Endothelial cell (in vitro differentiated cells): ENCODE data around the gene MESP2. TPM values are rescaled to one million over a fixed set of nuclear protein-coding genes. Genes with fewer than 3 reads are reported as not detected.

ENCODE experiments used
- DNase-seq: peaks from one replicate; pipeline ENCODE4 v3.0.0; 2021; ENCODE audit warnings: low spot score
- H3K27ac Mint-ChIP-seq: one replicate; pipeline ENCODE4 v1.8.0; 2021; ENCODE audit warnings: mixed read lengths, inconsistent platforms; ENCODE audit not compliant: unreplicated experiment
- H3K27me3 Mint-ChIP-seq: one replicate; pipeline ENCODE4 v1.8.0; 2021; ENCODE audit warnings: mild to moderate bottlenecking, moderate library complexity, mixed read lengths, inconsistent platforms; ENCODE audit not compliant: unreplicated experiment
- H3K36me3 Mint-ChIP-seq: one replicate; pipeline ENCODE4 v1.8.0; 2021; ENCODE audit warnings: mild to moderate bottlenecking, low read depth, mixed read lengths, inconsistent platforms; ENCODE audit not compliant: unreplicated experiment
- H3K4me1 Mint-ChIP-seq: one replicate; pipeline ENCODE4 v1.8.0; 2021; ENCODE audit warnings: mild to moderate bottlenecking, mixed read lengths, inconsistent platforms; ENCODE audit not compliant: unreplicated experiment
- H3K4me3 Mint-ChIP-seq: one replicate; pipeline ENCODE4 v1.8.0; 2021; ENCODE audit warnings: mild to moderate bottlenecking, mixed read lengths, inconsistent platforms; ENCODE audit not compliant: unreplicated experiment
- H3K9me3 Mint-ChIP-seq: one replicate; pipeline ENCODE4 v1.8.0; 2021; ENCODE audit warnings: mixed read lengths, inconsistent platforms; ENCODE audit not compliant: unreplicated experiment
- total RNA-seq: library from RNA; stranded (reverse); fragmentation: NEBNext Ultra II Directional; extraction: Animal tissue kit (Norgen Biotek cat#: 25700); gene quantifications from one replicate; pipeline ENCODE4 v1.2.1, GENCODE V29; 2021; ENCODE audit not compliant: unreplicated experiment
- TF ChIP-seq, protein P1 (sequence below): fragments of 200-600 bp; sonication (generic); IDR thresholded peaks from one replicate; pipeline ENCODE4 v1.5.0; 2021; ENCODE audit warnings: antibody characterized with exemption; ENCODE audit not compliant: unreplicated experiment

Gene MESP2
- total RNA-seq, 1 donor from 2014 or later: 0.33 TPM

DNA sequence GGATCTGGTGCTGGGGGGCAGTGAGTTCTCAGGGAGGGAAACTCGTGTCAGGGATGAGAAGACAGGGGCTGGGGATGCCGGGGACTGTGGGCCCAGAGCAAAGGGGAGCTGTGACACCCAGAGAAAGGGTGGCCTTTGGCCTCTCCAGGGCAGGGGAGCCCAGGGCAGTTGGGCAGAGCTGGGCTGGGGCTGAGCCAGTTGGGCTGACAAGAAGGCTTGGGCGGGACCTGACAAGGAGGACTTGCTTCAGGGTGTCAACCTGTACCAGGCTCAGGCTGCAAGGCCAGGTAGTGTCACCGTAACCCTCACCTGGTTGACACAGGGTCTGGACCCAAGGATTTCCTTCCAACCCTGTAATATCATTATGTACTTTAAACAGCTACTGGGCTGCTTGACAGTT, 51.7 kb downstream of the MESP2 start:
- Mint-ChIP-seq H3K27me3 (peaks cover 13% of the 10 kb centered on the region), H3K4me3 (no peak overlapping the region), H3K9me3 (no peaks in the 10 kb centered on the region), H3K27ac (no peak overlapping the region), H3K4me1 (peaks cover 21% of the 10 kb centered on the region), H3K36me3 (peaks cover 12% of the 10 kb centered on the region)
- TF ChIP-seq, protein P1, sequence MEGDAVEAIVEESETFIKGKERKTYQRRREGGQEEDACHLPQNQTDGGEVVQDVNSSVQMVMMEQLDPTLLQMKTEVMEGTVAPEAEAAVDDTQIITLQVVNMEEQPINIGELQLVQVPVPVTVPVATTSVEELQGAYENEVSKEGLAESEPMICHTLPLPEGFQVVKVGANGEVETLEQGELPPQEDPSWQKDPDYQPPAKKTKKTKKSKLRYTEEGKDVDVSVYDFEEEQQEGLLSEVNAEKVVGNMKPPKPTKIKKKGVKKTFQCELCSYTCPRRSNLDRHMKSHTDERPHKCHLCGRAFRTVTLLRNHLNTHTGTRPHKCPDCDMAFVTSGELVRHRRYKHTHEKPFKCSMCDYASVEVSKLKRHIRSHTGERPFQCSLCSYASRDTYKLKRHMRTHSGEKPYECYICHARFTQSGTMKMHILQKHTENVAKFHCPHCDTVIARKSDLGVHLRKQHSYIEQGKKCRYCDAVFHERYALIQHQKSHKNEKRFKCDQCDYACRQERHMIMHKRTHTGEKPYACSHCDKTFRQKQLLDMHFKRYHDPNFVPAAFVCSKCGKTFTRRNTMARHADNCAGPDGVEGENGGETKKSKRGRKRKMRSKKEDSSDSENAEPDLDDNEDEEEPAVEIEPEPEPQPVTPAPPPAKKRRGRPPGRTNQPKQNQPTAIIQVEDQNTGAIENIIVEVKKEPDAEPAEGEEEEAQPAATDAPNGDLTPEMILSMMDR: no peak
- no peak for DNase-seq

Other genes starting within 250 kb of the MESP2 start
- gene TICRR, start 200.9 kb upstream of the MESP2 start, total RNA-seq: 4.8 TPM
- gene KIF7, start 120.9 kb upstream of the MESP2 start, total RNA-seq: 6.4 TPM
- gene PLIN1, start 97.0 kb upstream of the MESP2 start, total RNA-seq: 0.64 TPM
- gene PEX11A, start 85.6 kb upstream of the MESP2 start, total RNA-seq: 4.5 TPM
- 0.13 TPM for gene WDR93, start 85.5 kb upstream of the MESP2 start, total RNA-seq
- not detected for gene MESP1, start 25.1 kb upstream of the MESP2 start, total RNA-seq
- gene ANPEP, start 38.5 kb downstream of the MESP2 start, total RNA-seq: 203 TPM
- gene AP3S2, start 117.7 kb downstream of the MESP2 start, total RNA-seq: 23.2 TPM
- 13.3 TPM for gene ARPIN, start 136.6 kb downstream of the MESP2 start, total RNA-seq
- gene ZNF710, start 225.0 kb downstream of the MESP2 start, total RNA-seq: 129 TPM